ENCODE measurements around the gene KDM4B. TPM values are rescaled to one million over a fixed set of nuclear protein-coding genes. Genes with fewer than 3 reads are reported as not detected.

KDM4B gene
- total RNA-seq, 1 donor = 22.1 TPM

DNA sequence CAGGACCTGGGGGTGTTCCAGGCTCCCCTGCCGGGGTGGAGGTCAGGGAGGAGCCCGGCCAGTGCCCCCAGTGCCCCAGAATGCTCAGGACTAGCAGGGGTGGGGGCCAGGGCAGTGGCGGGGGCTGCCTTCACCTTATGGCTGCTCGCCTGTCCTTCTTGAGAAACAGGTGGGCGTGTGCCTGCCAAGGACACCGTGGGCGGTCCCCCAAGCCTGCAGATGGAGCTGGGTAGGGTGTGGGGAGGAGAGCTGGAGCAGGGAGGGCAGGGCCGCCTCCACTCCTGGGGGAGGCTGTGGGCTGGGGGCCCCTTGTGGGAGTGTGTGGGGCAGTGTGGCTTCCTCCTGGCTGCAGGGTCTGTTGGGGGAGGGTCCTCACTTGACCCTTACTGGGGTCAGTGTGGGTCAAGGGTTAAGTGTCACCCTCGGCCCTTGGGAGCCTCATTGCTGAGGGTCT is 160.1 kb downstream of the KDM4B start:
- Histone ChIP-seq H3K4me3 (ENCODE audit: insufficient read depth, low read length) (no peak overlapping the region), H3K36me3 (ENCODE audit: insufficient read depth, low read length) (peaks cover 7% of the 10 kb centered on the region), H3K4me1 (ENCODE audit: insufficient read depth, low read length) (no peaks in the 10 kb centered on the region), H3K27ac (ENCODE audit: low read depth, low read length) (no peak overlapping the region), H3K4me2 (ENCODE audit: insufficient read depth, low read length) (no peak overlapping the region), H2AFZ (ENCODE audit: low read length) (no peak overlapping the region), H3K79me2 (ENCODE audit: insufficient read depth, low read length) (no peaks in the 10 kb centered on the region), H4K20me1 (ENCODE audit: insufficient read depth, low read length) (peaks cover 4% of the 10 kb centered on the region), H3K9me3 (ENCODE audit: low read depth, low read length) (no peaks in the 10 kb centered on the region), H3K27me3 (ENCODE audit: insufficient read depth, low read length) (no peaks in the 10 kb centered on the region)
- DNase-seq (ENCODE audit: insufficient read length, low spot score, missing footprints) = no peak
- TF ChIP-seq, protein P1, sequence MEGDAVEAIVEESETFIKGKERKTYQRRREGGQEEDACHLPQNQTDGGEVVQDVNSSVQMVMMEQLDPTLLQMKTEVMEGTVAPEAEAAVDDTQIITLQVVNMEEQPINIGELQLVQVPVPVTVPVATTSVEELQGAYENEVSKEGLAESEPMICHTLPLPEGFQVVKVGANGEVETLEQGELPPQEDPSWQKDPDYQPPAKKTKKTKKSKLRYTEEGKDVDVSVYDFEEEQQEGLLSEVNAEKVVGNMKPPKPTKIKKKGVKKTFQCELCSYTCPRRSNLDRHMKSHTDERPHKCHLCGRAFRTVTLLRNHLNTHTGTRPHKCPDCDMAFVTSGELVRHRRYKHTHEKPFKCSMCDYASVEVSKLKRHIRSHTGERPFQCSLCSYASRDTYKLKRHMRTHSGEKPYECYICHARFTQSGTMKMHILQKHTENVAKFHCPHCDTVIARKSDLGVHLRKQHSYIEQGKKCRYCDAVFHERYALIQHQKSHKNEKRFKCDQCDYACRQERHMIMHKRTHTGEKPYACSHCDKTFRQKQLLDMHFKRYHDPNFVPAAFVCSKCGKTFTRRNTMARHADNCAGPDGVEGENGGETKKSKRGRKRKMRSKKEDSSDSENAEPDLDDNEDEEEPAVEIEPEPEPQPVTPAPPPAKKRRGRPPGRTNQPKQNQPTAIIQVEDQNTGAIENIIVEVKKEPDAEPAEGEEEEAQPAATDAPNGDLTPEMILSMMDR (IDR thresholded peaks at IDR 0.05; ENCODE audit: extremely low read depth, low read depth, low read length) = no peak

DNA sequence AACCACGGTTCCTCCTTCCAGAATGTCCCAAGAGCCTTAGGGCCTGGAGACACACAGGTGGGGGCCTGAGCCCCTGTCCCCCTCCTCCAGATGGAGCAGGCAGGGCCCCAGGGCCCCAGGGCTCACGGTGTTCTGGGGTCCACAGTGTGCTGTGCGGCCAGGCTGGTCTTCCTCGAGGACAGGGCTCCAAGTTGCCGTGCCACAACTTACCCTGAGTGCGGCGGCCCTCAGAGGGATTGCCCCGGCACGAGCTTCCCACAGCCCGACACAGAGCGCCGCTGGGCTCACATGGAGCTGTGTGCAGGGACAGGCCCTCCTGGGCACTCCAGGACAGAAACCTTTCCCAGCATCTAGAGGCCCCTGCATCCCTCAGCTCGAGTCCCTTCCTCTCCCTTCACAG is 160.8 kb downstream of the KDM4B start:
- no peak overlapping the region for H2AFZ ChIP-seq (ENCODE audit: low read length)
- H3K4me1 ChIP-seq (ENCODE audit: insufficient read depth, low read length) = no peaks in the 10 kb centered on the region
- peaks cover 4% of the 10 kb centered on the region for H4K20me1 ChIP-seq (ENCODE audit: insufficient read depth, low read length)
- H3K9me3 ChIP-seq (ENCODE audit: low read depth, low read length) = no peaks in the 10 kb centered on the region
- TF ChIP-seq, protein P1 (IDR thresholded peaks at IDR 0.05; ENCODE audit: extremely low read depth, low read depth, low read length) = no peak
- H3K79me2 ChIP-seq (ENCODE audit: insufficient read depth, low read length) = no peaks in the 10 kb centered on the region
- H3K4me3 ChIP-seq (ENCODE audit: insufficient read depth, low read length) = no peak overlapping the region
- H3K4me2 ChIP-seq (ENCODE audit: insufficient read depth, low read length) = no peak overlapping the region
- H3K27me3 ChIP-seq (ENCODE audit: insufficient read depth, low read length) = no peaks in the 10 kb centered on the region
- peaks cover 7% of the 10 kb centered on the region for H3K36me3 ChIP-seq (ENCODE audit: insufficient read depth, low read length)
- DNase-seq (ENCODE audit: insufficient read length, low spot score, missing footprints) = no peak
- H3K27ac ChIP-seq (ENCODE audit: low read depth, low read length) = no peak overlapping the region

DNA sequence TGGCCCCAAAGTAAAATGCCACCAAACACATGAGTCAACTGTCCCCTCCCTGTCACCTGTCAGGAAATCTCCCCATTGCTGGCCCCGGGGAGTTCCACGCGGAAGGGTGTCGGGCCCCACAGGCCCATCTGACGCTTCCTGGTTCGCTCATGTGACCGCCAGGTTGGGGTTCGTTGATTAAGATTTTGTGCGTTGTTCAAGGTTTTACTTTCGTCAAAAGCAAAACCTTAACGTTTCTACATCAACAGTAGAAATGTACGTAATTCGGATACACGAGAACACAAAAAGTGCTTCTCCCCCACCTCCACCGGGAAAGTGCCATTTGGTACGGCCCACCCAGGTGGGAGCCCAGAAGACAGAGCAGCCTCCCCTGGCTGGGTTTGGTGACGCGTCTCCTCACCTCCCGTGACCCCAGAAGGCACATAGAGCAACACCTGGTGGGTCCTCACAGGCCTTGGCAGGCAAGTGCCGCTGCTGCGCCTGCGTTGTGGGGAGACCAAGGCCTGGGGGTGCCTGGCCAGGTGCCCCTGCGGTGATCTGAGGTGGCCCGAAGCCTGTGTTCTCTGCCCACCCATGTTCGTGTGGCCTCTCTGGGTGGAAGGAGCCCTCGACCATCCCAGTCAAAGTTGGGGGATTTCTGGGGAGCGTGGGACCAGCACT is 161.6 kb downstream of the KDM4B start:
- Histone ChIP-seq H3K27me3 (ENCODE audit: insufficient read depth, low read length) (no peaks in the 10 kb centered on the region), H2AFZ (ENCODE audit: low read length) (no peak overlapping the region), H3K36me3 (ENCODE audit: insufficient read depth, low read length) (peaks cover 9% of the 10 kb centered on the region), H3K4me2 (ENCODE audit: insufficient read depth, low read length) (no peak overlapping the region), H3K27ac (ENCODE audit: low read depth, low read length) (no peak overlapping the region), H3K4me3 (ENCODE audit: insufficient read depth, low read length) (no peak overlapping the region), H3K79me2 (ENCODE audit: insufficient read depth, low read length) (no peaks in the 10 kb centered on the region), H3K4me1 (ENCODE audit: insufficient read depth, low read length) (no peaks in the 10 kb centered on the region), H3K9me3 (ENCODE audit: low read depth, low read length) (no peaks in the 10 kb centered on the region), H4K20me1 (ENCODE audit: insufficient read depth, low read length) (peaks cover 4% of the 10 kb centered on the region)
- no peak for DNase-seq (ENCODE audit: insufficient read length, low spot score, missing footprints)
- TF ChIP-seq, protein P1 (IDR thresholded peaks at IDR 0.05; ENCODE audit: extremely low read depth, low read depth, low read length) = no peak

DNA sequence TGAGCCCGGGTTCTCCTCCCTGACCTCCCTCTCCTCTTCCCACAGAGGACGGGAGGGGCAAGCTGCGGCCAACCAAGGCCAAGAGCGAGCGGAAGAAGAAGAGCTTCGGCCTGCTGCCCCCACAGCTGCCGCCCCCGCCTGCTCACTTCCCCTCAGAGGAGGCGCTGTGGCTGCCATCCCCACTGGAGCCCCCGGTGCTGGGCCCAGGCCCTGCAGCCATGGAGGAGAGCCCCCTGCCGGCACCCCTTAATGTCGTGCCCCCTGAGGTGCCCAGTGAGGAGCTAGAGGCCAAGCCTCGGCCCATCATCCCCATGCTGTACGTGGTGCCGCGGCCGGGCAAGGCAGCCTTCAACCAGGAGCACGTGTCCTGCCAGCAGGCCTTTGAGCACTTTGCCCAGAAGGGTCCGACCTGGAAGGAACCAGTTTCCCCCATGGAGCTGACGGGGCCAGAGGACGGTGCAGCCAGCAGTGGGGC is 162.2 kb downstream of the KDM4B start:
- no peaks in the 10 kb centered on the region for H3K27me3 ChIP-seq (ENCODE audit: insufficient read depth, low read length)
- peaks cover 12% of the 10 kb centered on the region for H3K36me3 ChIP-seq (ENCODE audit: insufficient read depth, low read length)
- TF ChIP-seq, protein P1 (IDR thresholded peaks at IDR 0.05; ENCODE audit: extremely low read depth, low read depth, low read length) = no peak

More for the DNA sequence above, 162.2 kb downstream of the KDM4B start:
- Histone ChIP-seq H2AFZ (ENCODE audit: low read length) (no peak overlapping the region), H3K4me1 (ENCODE audit: insufficient read depth, low read length) (no peaks in the 10 kb centered on the region), H3K27ac (ENCODE audit: low read depth, low read length) (no peak overlapping the region), H3K4me3 (ENCODE audit: insufficient read depth, low read length) (no peak overlapping the region), H4K20me1 (ENCODE audit: insufficient read depth, low read length) (peaks cover 4% of the 10 kb centered on the region), H3K79me2 (ENCODE audit: insufficient read depth, low read length) (no peaks in the 10 kb centered on the region), H3K4me2 (ENCODE audit: insufficient read depth, low read length) (no peak overlapping the region), H3K9me3 (ENCODE audit: low read depth, low read length) (no peaks in the 10 kb centered on the region)
- no peak for DNase-seq (ENCODE audit: insufficient read length, low spot score, missing footprints)
